Measurements from ENCODE around the gene C2orf76.

DNA sequence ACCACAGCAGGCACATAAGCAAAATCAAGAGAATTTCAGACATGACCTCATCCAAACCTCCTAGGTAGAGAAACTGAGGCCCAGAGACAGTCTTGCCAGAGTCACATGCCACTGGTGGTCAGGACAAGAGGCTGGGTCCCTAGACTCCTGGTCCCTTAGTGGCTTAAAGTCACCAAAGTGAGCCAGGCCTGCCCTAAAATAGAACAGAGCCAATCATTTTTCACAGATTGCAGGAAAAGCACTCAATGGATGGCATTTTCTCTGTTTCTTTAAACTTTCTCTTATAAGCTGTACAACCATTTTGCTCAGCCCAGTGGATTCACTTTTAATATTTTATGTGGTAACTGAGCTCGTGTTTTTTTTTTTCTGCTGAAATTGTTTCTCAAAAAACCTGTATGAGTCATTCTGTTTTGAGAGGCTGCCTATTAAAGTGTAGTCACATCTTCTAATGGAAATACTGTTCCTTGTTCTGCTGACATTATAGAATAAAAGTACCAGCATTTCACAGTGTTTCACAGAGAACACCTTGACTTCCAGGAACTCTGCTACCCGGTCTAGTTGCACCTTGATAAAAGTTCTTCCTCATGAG is 113.4 kb downstream of the C2orf76 start:
- no peak for TF ChIP-seq RAD21 (conservative IDR thresholded peaks at IDR 0.05)
- TF ChIP-seq, protein P1, sequence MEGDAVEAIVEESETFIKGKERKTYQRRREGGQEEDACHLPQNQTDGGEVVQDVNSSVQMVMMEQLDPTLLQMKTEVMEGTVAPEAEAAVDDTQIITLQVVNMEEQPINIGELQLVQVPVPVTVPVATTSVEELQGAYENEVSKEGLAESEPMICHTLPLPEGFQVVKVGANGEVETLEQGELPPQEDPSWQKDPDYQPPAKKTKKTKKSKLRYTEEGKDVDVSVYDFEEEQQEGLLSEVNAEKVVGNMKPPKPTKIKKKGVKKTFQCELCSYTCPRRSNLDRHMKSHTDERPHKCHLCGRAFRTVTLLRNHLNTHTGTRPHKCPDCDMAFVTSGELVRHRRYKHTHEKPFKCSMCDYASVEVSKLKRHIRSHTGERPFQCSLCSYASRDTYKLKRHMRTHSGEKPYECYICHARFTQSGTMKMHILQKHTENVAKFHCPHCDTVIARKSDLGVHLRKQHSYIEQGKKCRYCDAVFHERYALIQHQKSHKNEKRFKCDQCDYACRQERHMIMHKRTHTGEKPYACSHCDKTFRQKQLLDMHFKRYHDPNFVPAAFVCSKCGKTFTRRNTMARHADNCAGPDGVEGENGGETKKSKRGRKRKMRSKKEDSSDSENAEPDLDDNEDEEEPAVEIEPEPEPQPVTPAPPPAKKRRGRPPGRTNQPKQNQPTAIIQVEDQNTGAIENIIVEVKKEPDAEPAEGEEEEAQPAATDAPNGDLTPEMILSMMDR (IDR thresholded peaks at IDR 0.05; ENCODE audit: poor library complexity, severe bottlenecking): no peak
- no peak for TF ChIP-seq EZH2 (IDR thresholded peaks at IDR 0.05; ENCODE audit: borderline replicate concordance, insufficient read depth, low read length, poor library complexity, severe bottlenecking)
- TF ChIP-seq POLR2AphosphoS5 (IDR thresholded peaks at IDR 0.05): no peak
- no peak for TF ChIP-seq SMC3 (conservative IDR thresholded peaks at IDR 0.05; ENCODE audit: poor library complexity)
- TF ChIP-seq MXI1 (conservative IDR thresholded peaks at IDR 0.05; ENCODE audit: poor library complexity, severe bottlenecking): no peak
